CD4-positive, CD25-positive, alpha-beta regulatory T cell (primary cell): ENCODE data around the gene COMMD6. TPM values are rescaled to one million over a fixed set of nuclear protein-coding genes. Genes with fewer than 3 reads are reported as not detected.

Experiments used
- ATAC-seq, 2 donors: fragments of 150-1000 bp; cut with Tn5 transposase; one replicate each; pipeline ENCODE4 v1.10.0; 2021; ENCODE audit warnings: low read depth in 2 of 2, moderate number of reproducible peaks in 2 of 2, moderate library complexity in 1 of 2
- DNase-seq, 3 donors: peaks; one replicate each; pipeline versions ENCODE4 v3.0.0 to v3.0.0-alpha.2; 2012 to 2022; ENCODE audit warnings: mixed read lengths in 1 of 3
- H3K27ac ChIP-seq: one replicate; pipeline ENCODE4 v1.7.0; 2013; ENCODE audit warnings: mild to moderate bottlenecking, low read length; ENCODE audit not compliant: insufficient read depth, poor library complexity, severe bottlenecking
- H3K27me3 ChIP-seq: one replicate; pipeline ENCODE4 v1.7.0; 2013; ENCODE audit warnings: low read length; ENCODE audit not compliant: control insufficient read depth, insufficient read depth
- H3K36me3 ChIP-seq: one replicate; pipeline ENCODE4 v1.7.0; 2013; ENCODE audit warnings: mild to moderate bottlenecking, low read length, moderate library complexity; ENCODE audit not compliant: control insufficient read depth, insufficient read depth
- H3K4me1 ChIP-seq: 2 replicates; pipeline ENCODE4 v1.7.0; 2013; ENCODE audit warnings: mild to moderate bottlenecking, low read length; ENCODE audit not compliant: insufficient read depth, control insufficient read depth, poor library complexity, severe bottlenecking
- H3K4me3 ChIP-seq: one replicate; pipeline ENCODE4 v1.7.0; 2013; ENCODE audit warnings: low read depth, mild to moderate bottlenecking, low read length, moderate library complexity
- H3K9me3 ChIP-seq, 2 experiments: 1 replicate in 1 of 2; 2 replicates in 1 of 2; pipeline ENCODE4 v1.7.0; 2013; ENCODE audit warnings: low read length in 2 of 2, mild to moderate bottlenecking in 1 of 2, moderate library complexity in 1 of 2; ENCODE audit not compliant: control insufficient read depth in 2 of 2
- H3K27ac Mint-ChIP-seq, 3 donors: one replicate each; pipeline ENCODE4 v1.8.0; 2020 to 2022; ENCODE audit warnings: mild to moderate bottlenecking in 3 of 3, mixed read lengths in 3 of 3, moderate library complexity in 2 of 3
- H3K27me3 Mint-ChIP-seq: one replicate; pipeline ENCODE4 v1.8.0; 2022; ENCODE audit warnings: mild to moderate bottlenecking, mixed read lengths
- H3K36me3 Mint-ChIP-seq: one replicate; pipeline ENCODE4 v1.8.0; 2020; ENCODE audit warnings: mixed read lengths
- H3K4me1 Mint-ChIP-seq, 4 donors: one replicate each; pipeline ENCODE4 v1.8.0; 2020 to 2022; ENCODE audit warnings: mixed read lengths in 4 of 4, mild to moderate bottlenecking in 1 of 4
- H3K4me3 Mint-ChIP-seq, 4 donors: one replicate each; pipeline ENCODE4 v1.8.0; 2020 to 2022; ENCODE audit warnings: mild to moderate bottlenecking in 4 of 4, mixed read lengths in 4 of 4, moderate library complexity in 3 of 4
- H3K9me3 Mint-ChIP-seq, 7 donors: one replicate each; pipeline ENCODE4 v1.8.0; 2020 to 2022; ENCODE audit warnings: mixed read lengths in 7 of 7, mild to moderate bottlenecking in 3 of 7, moderate library complexity in 2 of 7
- polyA plus RNA-seq, 4 donors: library from polyadenylated mRNA; unstranded; fragments of 300-500 nt; fragmentation: Illumina TruSeq; gene quantifications; one replicate each; pipeline ENCODE4 v1.2.3, GENCODE V29; 2021
- total RNA-seq: library from RNA; stranded (reverse); gene quantifications from one replicate; pipeline ENCODE4 v1.2.3, GENCODE V29; 2022

Gene COMMD6
- total and polyA plus RNA-seq, 5 donors from 2014 or later, result 194 to 750 (median 691) TPM

- no peak for ATAC-seq
- H3K27me3 Mint-ChIP-seq, result peaks cover 63% of the 10 kb centered on the region
Observed at GRCh38 chr13:75486146-75487062, 51.2 kb downstream of the COMMD6 start.

GRCh38 chr13:75485286-75486062 lies 52.2 kb downstream of the COMMD6 start:
- Mint-ChIP-seq H3K4me1 (peaks cover 4 to 20% (median 11%) of the 10 kb centered on the region in 4 donors), H3K27ac (no peak overlapping the region), H3K36me3 (no peaks in the 10 kb centered on the region), H3K27me3 (peaks cover 68% of the 10 kb centered on the region), H3K4me3 (peak overlapping the region in 2 of 4 donors; percentile 6 to 44), H3K9me3 (peaks cover 0 to 4% (median 0%) of the 10 kb centered on the region in 7 donors)
- no peak for ATAC-seq
- no peaks in the 10 kb centered on the region for H3K9me3 ChIP-seq
- peaks cover 15% of the 10 kb centered on the region for H3K4me1 ChIP-seq
- H3K27me3 ChIP-seq, result peaks cover 23% of the 10 kb centered on the region
- no peak for DNase-seq
- H3K36me3 ChIP-seq, result no peaks in the 10 kb centered on the region
- no peak overlapping the region for H3K4me3 ChIP-seq
- H3K27ac ChIP-seq, result no peak overlapping the region

More at GRCh38 chr13:75486146-75487062, 51.2 kb downstream of the COMMD6 start:
- Histone ChIP-seq H3K27ac (no peak overlapping the region), H3K27me3 (peaks cover 22% of the 10 kb centered on the region), H3K9me3 (no peaks in the 10 kb centered on the region), H3K4me3 (no peak overlapping the region), H3K4me1 (peaks cover 6% of the 10 kb centered on the region), H3K36me3 (no peaks in the 10 kb centered on the region)
- Mint-ChIP-seq H3K36me3 (no peaks in the 10 kb centered on the region), H3K4me3 (no peak overlapping the region), H3K9me3 (peaks cover 0 to 3% (median 0%) of the 10 kb centered on the region in 7 donors), H3K27ac (no peak overlapping the region), H3K4me1 (peaks cover 4 to 12% (median 8%) of the 10 kb centered on the region in 4 donors)
- no peak for DNase-seq

GRCh38 chr13:75482820-75483079 lies 54.9 kb downstream of the COMMD6 start:
- Mint-ChIP-seq H3K27me3 (peaks cover 79% of the 10 kb centered on the region), H3K27ac (no peak overlapping the region), H3K9me3 (peaks cover 0 to 4% (median 0%) of the 10 kb centered on the region in 7 donors), H3K36me3 (no peaks in the 10 kb centered on the region), H3K4me3 (peak overlapping the region; percentile 93 to 99 (median 96)), H3K4me1 (peaks cover 4 to 16% (median 10%) of the 10 kb centered on the region in 4 donors)
- Histone ChIP-seq H3K36me3 (no peaks in the 10 kb centered on the region), H3K9me3 (no peaks in the 10 kb centered on the region), H3K4me1 (peaks cover 15% of the 10 kb centered on the region), H3K4me3 (peak overlapping the region; percentile 69), H3K27ac (no peak overlapping the region), H3K27me3 (peaks cover 45% of the 10 kb centered on the region)
- ATAC-seq (no peak), DNase-seq (no peak)

GRCh38 chr13:75482070-75482819 lies 55.4 kb downstream of the COMMD6 start, which contains the start of gene TBC1D4:
Gene TBC1D4, minus strand, starts transcription at chr13:75482169. Its CDS starts 402 bp downstream, at chr13:75481767.
- Mint-ChIP-seq H3K27me3 (peaks cover 76% of the 10 kb centered on the region), H3K4me1 (peaks cover 4 to 16% (median 10%) of the 10 kb centered on the region in 4 donors), H3K9me3 (peaks cover 0 to 4% (median 0%) of the 10 kb centered on the region in 7 donors), H3K4me3 (peak within 1 kb of the TSS; percentile 93 to 99 (median 96)), H3K27ac (peak within 1 kb of the TSS in 1 of 3 donors; percentile 87), H3K36me3 (no peaks in the 10 kb centered on the region)
- H3K9me3 ChIP-seq, result no peaks in the 10 kb centered on the region
- no peaks in the 10 kb centered on the region for H3K36me3 ChIP-seq
- peaks cover 15% of the 10 kb centered on the region for H3K4me1 ChIP-seq
- no peak within 1 kb of the TSS for H3K27ac ChIP-seq
- DNase-seq, result peak; percentile 30 to 72 (median 33)
- H3K27me3 ChIP-seq, result peaks cover 45% of the 10 kb centered on the region
- ATAC-seq, result peak; percentile 54 to 63
- H3K4me3 ChIP-seq, result peak within 1 kb of the TSS; percentile 69

GRCh38 chr13:75481176-75482069 lies 56.2 kb downstream of the COMMD6 start:
- Mint-ChIP-seq H3K4me1 (peaks cover 4 to 16% (median 12%) of the 10 kb centered on the region in 4 donors), H3K36me3 (no peaks in the 10 kb centered on the region), H3K9me3 (peaks cover 0 to 3% (median 0%) of the 10 kb centered on the region in 7 donors), H3K4me3 (peak overlapping the region; percentile 66 to 93 (median 82)), H3K27ac (no peak overlapping the region), H3K27me3 (peaks cover 69% of the 10 kb centered on the region)
- Histone ChIP-seq H3K4me3 (no peak overlapping the region), H3K36me3 (no peaks in the 10 kb centered on the region), H3K9me3 (no peaks in the 10 kb centered on the region), H3K4me1 (peaks cover 15% of the 10 kb centered on the region), H3K27me3 (peaks cover 45% of the 10 kb centered on the region), H3K27ac (no peak overlapping the region)
- ATAC-seq (peak; percentile 37 to 43), DNase-seq (peak; percentile 1 to 38 (median 15))

GRCh38 chr13:75480671-75481175 lies 56.9 kb downstream of the COMMD6 start:
- ATAC-seq, result peak in 1 of 2 donors; percentile 22
- Mint-ChIP-seq H3K9me3 (peaks cover 0 to 3% (median 0%) of the 10 kb centered on the region in 7 donors), H3K4me1 (peaks cover 4 to 16% (median 12%) of the 10 kb centered on the region in 4 donors), H3K27ac (no peak overlapping the region), H3K4me3 (peak overlapping the region; percentile 71 to 94 (median 84)), H3K36me3 (no peaks in the 10 kb centered on the region), H3K27me3 (peaks cover 62% of the 10 kb centered on the region)
- no peaks in the 10 kb centered on the region for H3K9me3 ChIP-seq
- H3K27me3 ChIP-seq, result peaks cover 40% of the 10 kb centered on the region
- H3K4me3 ChIP-seq, result peak overlapping the region; percentile 31
- DNase-seq, result peak in 2 of 3 donors; percentile 24 to 63
- H3K4me1 ChIP-seq, result peaks cover 15% of the 10 kb centered on the region
- H3K36me3 ChIP-seq, result no peaks in the 10 kb centered on the region
- no peak overlapping the region for H3K27ac ChIP-seq
